ENCODE data around the gene ZNF121. TPM values are rescaled to one million over a fixed set of nuclear protein-coding genes. Genes with fewer than 3 reads are reported as not detected.

ZNF121 gene
- total RNA-seq, 2 experiments from 2014 or later = 56.8 to 58.3 TPM

DNA sequence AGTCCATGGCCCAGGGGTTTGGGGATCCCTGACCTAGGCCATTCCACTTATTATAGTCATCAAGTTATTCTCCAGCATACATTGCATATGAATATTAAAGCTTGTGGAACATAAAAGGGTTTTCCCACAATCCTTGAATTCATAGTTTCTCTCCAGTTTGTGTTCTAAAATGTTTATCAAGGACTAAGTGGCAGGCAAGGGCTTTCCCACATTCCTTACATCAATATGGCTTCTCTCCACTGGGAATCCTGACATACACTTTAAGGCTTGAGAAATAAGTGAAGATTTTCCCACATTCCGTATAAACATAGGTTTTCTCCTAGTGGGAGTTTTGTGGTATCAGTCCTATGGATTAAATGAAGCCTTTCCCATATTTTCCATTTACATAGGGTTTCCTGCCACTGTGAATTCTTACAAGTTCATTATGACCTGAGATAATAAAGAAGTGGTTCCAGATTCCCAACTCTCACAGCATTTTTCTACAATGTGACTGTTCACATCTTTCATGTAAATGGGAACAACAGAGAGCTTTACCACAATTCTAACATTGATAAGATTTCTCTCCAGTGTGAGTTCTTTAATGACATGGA, 60.3 kb downstream of the ZNF121 start:
- H3K4me3 Mint-ChIP-seq = no peak overlapping the region
- H3K4me1 Mint-ChIP-seq = no peaks in the 10 kb centered on the region
- peaks cover 38% of the 10 kb centered on the region for H3K9me3 Mint-ChIP-seq
- peaks cover 45% of the 10 kb centered on the region for H3K36me3 Mint-ChIP-seq
- DNase-seq = no peak
- ATAC-seq (ENCODE audit: low read depth) = no peak
- H3K27ac Mint-ChIP-seq = no peak overlapping the region
- H3K27me3 Mint-ChIP-seq = no peaks in the 10 kb centered on the region
- POLR2A ChIA-PET = interaction anchor here (0.6 kb wide), 1 partner anchor 118 kb away, joined by 4 read pairs; no protein-coding TSS in a partner anchor

Other genes starting within 250 kb of the ZNF121 start
- 1 to 10 TPM; 1.5 to 2.4 TPM for gene ZNF177, start 221.5 kb downstream of the ZNF121 start, total RNA-seq
- 10 to 100 TPM; 68.9 to 72.3 TPM for gene ZNF266, start 148.9 kb downstream of the ZNF121 start, total RNA-seq
- gene ZNF560, start 85.9 kb downstream of the ZNF121 start, total RNA-seq = under 1 TPM; 0.33 to 0.34 TPM
- gene ZNF426, start 45.9 kb downstream of the ZNF121 start, total RNA-seq = 10 to 100 TPM; 19.1 to 19.8 TPM
- gene ZNF561, start 36.7 kb upstream of the ZNF121 start, total RNA-seq = 10 to 100 TPM; 34.0 to 39.5 TPM
- 10 to 100 TPM; 25.5 to 27.5 TPM for gene ZNF562, start 90.6 kb upstream of the ZNF121 start, total RNA-seq
- gene ZNF846, start 184.2 kb upstream of the ZNF121 start, total RNA-seq = 10 to 100 TPM; 17.9 to 21.1 TPM
- gene FBXL12, start 234.6 kb upstream of the ZNF121 start, total RNA-seq = 10 to 100 TPM; 33.9 to 37.0 TPM
- gene UBL5, start 243.4 kb upstream of the ZNF121 start, total RNA-seq = 100 to 1,000 TPM; 310 to 340 TPM